Measurements from ENCODE around the gene IMMP2L. TPM values are rescaled to one million over a fixed set of nuclear protein-coding genes. Genes with fewer than 3 reads are reported as not detected.

Gene IMMP2L
- total and polyA plus RNA-seq, 2 of the 13 experiments (the other 11 are each of a cell fraction or from before 2014, with no cell fraction given), result 7.8 to 16.9 TPM

DNA sequence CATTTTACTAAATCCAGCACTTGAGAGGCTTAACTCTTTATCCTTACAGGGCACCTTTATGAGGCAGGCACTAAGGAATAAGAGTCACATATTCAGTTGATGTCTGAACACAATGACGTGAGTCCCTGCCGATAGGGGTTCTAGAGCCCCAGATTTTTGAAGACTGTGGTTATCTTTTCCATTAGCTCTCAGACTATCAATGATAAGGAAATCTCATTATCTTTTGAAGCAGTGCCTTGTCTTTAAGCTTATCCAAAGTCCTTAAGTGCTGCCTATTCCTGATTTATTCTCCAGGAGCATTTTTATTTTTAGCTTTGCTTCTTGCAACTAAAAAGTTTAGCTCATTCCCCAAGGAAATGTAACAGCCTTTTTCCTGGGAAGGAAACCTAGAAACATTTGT is 915.5 kb downstream of the IMMP2L start:
- no peak overlapping the region for H2AFZ ChIP-seq (ENCODE audit: low read length)
- intact Hi-C loops (cut with micrococcal nuclease; ENCODE audit: unreplicated experiment), result no loop called here
- no peaks in the 10 kb centered on the region for H3K36me3 ChIP-seq (replicated peaks in 1 of 2; ENCODE audit: control insufficient read depth in 1 of 2, insufficient read depth in 2 of 2, low read length in 2 of 2)
- ChIA-PET POLR2A (no interaction called here), CTCF (ENCODE audit: low intra/inter-chr PET ratio, low total read pairs) (no interaction called here)
- H3K9me3 ChIP-seq (ENCODE audit: low read length), result no peaks in the 10 kb centered on the region
- ATAC-seq, result no peak
- no peak for DNase-seq (ENCODE audit: low spot score)
- H3K4me2 ChIP-seq (ENCODE audit: low read depth, low read length), result no peak overlapping the region
- H3K79me2 ChIP-seq (ENCODE audit: insufficient read depth, low read length), result no peaks in the 10 kb centered on the region
- no peak overlapping the region for H3K4me3 ChIP-seq (replicated peaks in 1 of 3; ENCODE audit: insufficient read depth in 1 of 3, low read depth in 2 of 3, low read length in 3 of 3)
- H3K27ac ChIP-seq (ENCODE audit: extremely low read length, insufficient read depth, low read length), result no peak overlapping the region
- no peaks in the 10 kb centered on the region for H4K20me1 ChIP-seq (ENCODE audit: insufficient read depth, low read length)
- in situ Hi-C loops (cut with HindIII; ENCODE audit: extremely low pct_ligation_motif_present, low pct_unique_long_range_greater_than_20kb), result no loop called here
- TF ChIP-seq, protein P1, sequence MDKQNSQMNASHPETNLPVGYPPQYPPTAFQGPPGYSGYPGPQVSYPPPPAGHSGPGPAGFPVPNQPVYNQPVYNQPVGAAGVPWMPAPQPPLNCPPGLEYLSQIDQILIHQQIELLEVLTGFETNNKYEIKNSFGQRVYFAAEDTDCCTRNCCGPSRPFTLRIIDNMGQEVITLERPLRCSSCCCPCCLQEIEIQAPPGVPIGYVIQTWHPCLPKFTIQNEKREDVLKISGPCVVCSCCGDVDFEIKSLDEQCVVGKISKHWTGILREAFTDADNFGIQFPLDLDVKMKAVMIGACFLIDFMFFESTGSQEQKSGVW (CRISPR knock-in tag; IDR thresholded peaks at IDR 0.05; ENCODE audit: borderline replicate concordance), result no peak
- TF ChIP-seq MYPOP (CRISPR knock-in tag; IDR thresholded peaks at IDR 0.05) (no peak), ZNF703 (CRISPR knock-in tag; IDR thresholded peaks at IDR 0.05; ENCODE audit: borderline replicate concordance) (no peak), ZNF556 (CRISPR knock-in tag; IDR thresholded peaks at IDR 0.05; ENCODE audit: borderline replicate concordance) (no peak), ZNF12 (CRISPR knock-in tag; IDR thresholded peaks at IDR 0.05) (no peak), NCOA1 (CRISPR knock-in tag; IDR thresholded peaks at IDR 0.05) (no peak), EED (CRISPR knock-in tag; IDR thresholded peaks at IDR 0.05) (no peak), ELF4 (CRISPR knock-in tag; IDR thresholded peaks at IDR 0.05; ENCODE audit: borderline replicate concordance) (no peak), SIN3B (IDR thresholded peaks at IDR 0.05; ENCODE audit: low read length) (no peak), EEA1 (CRISPR knock-in tag; IDR thresholded peaks at IDR 0.05; ENCODE audit: borderline replicate concordance) (no peak), PHF8 (CRISPR knock-in tag; IDR thresholded peaks at IDR 0.05) (no peak), RFXAP (CRISPR knock-in tag; IDR thresholded peaks at IDR 0.05; ENCODE audit: borderline replicate concordance) (no peak), ZNF264 (CRISPR knock-in tag; IDR thresholded peaks at IDR 0.05) (no peak)
- TF ChIP-seq, protein P2, sequence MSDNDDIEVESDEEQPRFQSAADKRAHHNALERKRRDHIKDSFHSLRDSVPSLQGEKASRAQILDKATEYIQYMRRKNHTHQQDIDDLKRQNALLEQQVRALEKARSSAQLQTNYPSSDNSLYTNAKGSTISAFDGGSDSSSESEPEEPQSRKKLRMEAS (IDR thresholded peaks at IDR 0.05), result no peak
- TF ChIP-seq, protein P3, sequence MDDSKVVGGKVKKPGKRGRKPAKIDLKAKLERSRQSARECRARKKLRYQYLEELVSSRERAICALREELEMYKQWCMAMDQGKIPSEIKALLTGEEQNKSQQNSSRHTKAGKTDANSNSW (CRISPR knock-in tag; IDR thresholded peaks at IDR 0.05; ENCODE audit: borderline replicate concordance), result no peak
- TF ChIP-seq, protein P4, sequence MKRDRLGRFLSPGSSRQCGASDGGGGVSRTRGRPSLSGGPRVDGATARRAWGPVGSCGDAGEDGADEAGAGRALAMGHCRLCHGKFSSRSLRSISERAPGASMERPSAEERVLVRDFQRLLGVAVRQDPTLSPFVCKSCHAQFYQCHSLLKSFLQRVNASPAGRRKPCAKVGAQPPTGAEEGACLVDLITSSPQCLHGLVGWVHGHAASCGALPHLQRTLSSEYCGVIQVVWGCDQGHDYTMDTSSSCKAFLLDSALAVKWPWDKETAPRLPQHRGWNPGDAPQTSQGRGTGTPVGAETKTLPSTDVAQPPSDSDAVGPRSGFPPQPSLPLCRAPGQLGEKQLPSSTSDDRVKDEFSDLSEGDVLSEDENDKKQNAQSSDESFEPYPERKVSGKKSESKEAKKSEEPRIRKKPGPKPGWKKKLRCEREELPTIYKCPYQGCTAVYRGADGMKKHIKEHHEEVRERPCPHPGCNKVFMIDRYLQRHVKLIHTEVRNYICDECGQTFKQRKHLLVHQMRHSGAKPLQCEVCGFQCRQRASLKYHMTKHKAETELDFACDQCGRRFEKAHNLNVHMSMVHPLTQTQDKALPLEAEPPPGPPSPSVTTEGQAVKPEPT (CRISPR knock-in tag; IDR thresholded peaks at IDR 0.05; ENCODE audit: low read depth), result no peak
- TF ChIP-seq, protein P5, sequence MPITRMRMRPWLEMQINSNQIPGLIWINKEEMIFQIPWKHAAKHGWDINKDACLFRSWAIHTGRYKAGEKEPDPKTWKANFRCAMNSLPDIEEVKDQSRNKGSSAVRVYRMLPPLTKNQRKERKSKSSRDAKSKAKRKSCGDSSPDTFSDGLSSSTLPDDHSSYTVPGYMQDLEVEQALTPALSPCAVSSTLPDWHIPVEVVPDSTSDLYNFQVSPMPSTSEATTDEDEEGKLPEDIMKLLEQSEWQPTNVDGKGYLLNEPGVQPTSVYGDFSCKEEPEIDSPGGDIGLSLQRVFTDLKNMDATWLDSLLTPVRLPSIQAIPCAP (CRISPR knock-in tag; IDR thresholded peaks at IDR 0.05; ENCODE audit: low read depth), result no peak
- WGBS (ENCODE audit: low lambda C conversion rate), result 5% methylated on average over 2 of the region's 2 CpGs
- FAIRE-seq, result no peak
- no peak overlapping the region for H3K9ac ChIP-seq (ENCODE audit: insufficient read depth, low read depth, low read length)
- BruUV-seq (replicated peaks), result no TSS peak
- no peaks in the 10 kb centered on the region for H3K4me1 ChIP-seq (ENCODE audit: insufficient read depth, low read length)
- H3K27me3 ChIP-seq (ENCODE audit: control insufficient read depth in 1 of 2, insufficient read depth in 2 of 2, low read length in 2 of 2), result no peaks in the 10 kb centered on the region

All from HepG2 (cell line).